HEK293 (cell line): ENCODE measurements around the gene CCDC92B.

Experiments used
- CTCF ChIA-PET: fragments of 350-600 bp; formaldehyde crosslinking; extraction: SDS; loops from one replicate; lab custom pipeline; 2021; ENCODE audit warnings: antibody characterized with exemption; lab: Yijun Ruan, JAX
- POLR2A ChIA-PET: fragments of 300-600 bp; formaldehyde crosslinking; extraction: SDS; loops from one replicate; lab custom pipeline; 2020; ENCODE audit warnings: antibody characterized with exemption, inconsistent platforms; lab: Yijun Ruan, JAX
- H3K27ac ChIP-seq: fragments of 200-500 bp; sonication (Bioruptor generic); 2 replicates; pipeline ENCODE4 v1.5.1; 2014; ENCODE audit warnings: low read depth, low read length, control low read depth, inconsistent platforms; ENCODE audit errors: extremely low read depth
- H3K36me3 ChIP-seq, 2 experiments: fragments of 200-500 bp in 1 of 2; sonication (Bioruptor generic) in 1 of 2; 1 replicate in 1 of 2; 2 replicates in 1 of 2; pipeline ENCODE4 v1.5.1; 2014 to 2017; ENCODE audit warnings: inconsistent platforms in 2 of 2, low read length in 2 of 2; ENCODE audit not compliant: control insufficient read depth in 2 of 2, insufficient read depth in 1 of 2
- H3K4me1 ChIP-seq: fragments of 200-500 bp; sonication (Bioruptor generic); 2 replicates; pipeline ENCODE4 v1.5.1; 2014; ENCODE audit warnings: mild to moderate bottlenecking, low read length, inconsistent platforms; ENCODE audit not compliant: control insufficient read depth, insufficient read depth
- H3K4me3 ChIP-seq: 2 replicates; pipeline ENCODE4 v1.5.1; 2011; ENCODE audit warnings: low read depth, mild to moderate bottlenecking, control low read depth, low read length, moderate library complexity
- H3K9me3 ChIP-seq: fragments of 200-500 bp; sonication (Bioruptor generic); 2 replicates; pipeline ENCODE4 v1.5.1; 2014; ENCODE audit warnings: low read depth, low read length, inconsistent platforms; ENCODE audit not compliant: control insufficient read depth, insufficient read depth
- EGR2 ChIP-seq: fragments of 450-650 bp; formaldehyde crosslinking; IDR thresholded peaks from 2 replicates; pipeline ENCODE4 v1.5.1; 2016; ENCODE audit warnings: low read depth, missing biosample characterization, missing genetic modification characterization
- KLF10 ChIP-seq: fragments of 450-650 bp; IDR thresholded peaks from 2 replicates; pipeline ENCODE4 v1.5.1; 2018; ENCODE audit warnings: missing biosample characterization, mild to moderate bottlenecking, missing genetic modification characterization
- KLF9 ChIP-seq: fragments of 450-650 bp; formaldehyde crosslinking; IDR thresholded peaks from 2 replicates; pipeline ENCODE4 v1.5.1; 2016; ENCODE audit warnings: missing biosample characterization, missing genetic modification characterization, low read depth
- PATZ1 ChIP-seq: fragments of 450-650 bp; formaldehyde crosslinking; IDR thresholded peaks from 2 replicates; pipeline ENCODE4 v1.5.1; 2016; ENCODE audit warnings: missing biosample characterization, missing genetic modification characterization
- PRDM6 ChIP-seq: fragments of 450-650 bp; formaldehyde crosslinking; IDR thresholded peaks from 2 replicates; pipeline ENCODE4 v1.5.1; 2017; ENCODE audit warnings: missing biosample characterization, missing genetic modification characterization
- REST ChIP-seq: fragments of 450-650 bp; formaldehyde crosslinking; IDR thresholded peaks from 2 replicates; pipeline ENCODE4 v1.5.1; 2016; ENCODE audit warnings: missing biosample characterization, missing genetic modification characterization
- ZBTB17 ChIP-seq: fragments of 450-650 bp; formaldehyde crosslinking; IDR thresholded peaks from 2 replicates; pipeline ENCODE4 v1.5.1; 2016; ENCODE audit warnings: missing biosample characterization, missing genetic modification characterization
- ZEB2 ChIP-seq: fragments of 450-650 bp; formaldehyde crosslinking; IDR thresholded peaks from 2 replicates; pipeline ENCODE4 v1.5.1; 2016; ENCODE audit warnings: missing biosample characterization, missing genetic modification characterization
- ZFP3 ChIP-seq: fragments of 450-650 bp; formaldehyde crosslinking; IDR thresholded peaks from 2 replicates; pipeline ENCODE4 v1.5.1; 2016; ENCODE audit warnings: low read depth, missing biosample characterization, missing genetic modification characterization
- ZFP41 ChIP-seq: fragments of 450-650 bp; formaldehyde crosslinking; IDR thresholded peaks from 2 replicates; pipeline ENCODE4 v1.5.1; 2016; ENCODE audit warnings: missing biosample characterization, missing genetic modification characterization, borderline replicate concordance
- ZNF140 ChIP-seq: fragments of 450-650 bp; formaldehyde crosslinking; IDR thresholded peaks from 2 replicates; pipeline ENCODE4 v1.5.1; 2016; ENCODE audit warnings: missing biosample characterization, missing genetic modification characterization
- ZNF175 ChIP-seq: fragments of 450-650 bp; formaldehyde crosslinking; IDR thresholded peaks from 2 replicates; pipeline ENCODE4 v1.5.1; 2016; ENCODE audit warnings: missing biosample characterization, missing genetic modification characterization
- ZNF18 ChIP-seq: fragments of 450-650 bp; formaldehyde crosslinking; IDR thresholded peaks from 2 replicates; pipeline ENCODE4 v1.5.1; 2016; ENCODE audit warnings: missing biosample characterization, missing genetic modification characterization
- ZNF221 ChIP-seq: fragments of 450-650 bp; formaldehyde crosslinking; IDR thresholded peaks from 2 replicates; pipeline ENCODE4 v1.5.1; 2017; ENCODE audit warnings: missing biosample characterization, missing genetic modification characterization, borderline replicate concordance
- ZNF239 ChIP-seq: fragments of 450-650 bp; formaldehyde crosslinking; IDR thresholded peaks from 2 replicates; pipeline ENCODE4 v1.5.1; 2016; ENCODE audit warnings: missing biosample characterization, missing genetic modification characterization
- ZNF391 ChIP-seq: fragments of 450-650 bp; formaldehyde crosslinking; IDR thresholded peaks from 2 replicates; pipeline ENCODE4 v1.5.1; 2016; ENCODE audit warnings: low read depth, missing biosample characterization, missing genetic modification characterization, borderline replicate concordance
- ZNF416 ChIP-seq: fragments of 450-650 bp; formaldehyde crosslinking; IDR thresholded peaks from 2 replicates; pipeline ENCODE4 v1.5.1; 2016; ENCODE audit warnings: missing biosample characterization, missing genetic modification characterization
- ZNF488 ChIP-seq: fragments of 450-650 bp; formaldehyde crosslinking; IDR thresholded peaks from 2 replicates; pipeline ENCODE4 v1.5.1; 2016; ENCODE audit warnings: missing biosample characterization, missing genetic modification characterization
- ZNF548 ChIP-seq: fragments of 450-650 bp; formaldehyde crosslinking; IDR thresholded peaks from 2 replicates; pipeline ENCODE4 v1.5.1; 2016; ENCODE audit warnings: missing biosample characterization, missing genetic modification characterization
- ZNF670 ChIP-seq: fragments of 450-650 bp; formaldehyde crosslinking; IDR thresholded peaks from 2 replicates; pipeline ENCODE4 v1.5.1; 2016; ENCODE audit warnings: missing biosample characterization, missing genetic modification characterization, low read depth
- ZNF692 ChIP-seq: fragments of 450-650 bp; formaldehyde crosslinking; IDR thresholded peaks from 2 replicates; pipeline ENCODE4 v1.5.1; 2016; ENCODE audit warnings: missing biosample characterization, missing genetic modification characterization
- ZNF768 ChIP-seq: fragments of 450-650 bp; formaldehyde crosslinking; IDR thresholded peaks from 2 replicates; pipeline ENCODE4 v1.5.1; 2018; ENCODE audit warnings: missing biosample characterization, mild to moderate bottlenecking, missing genetic modification characterization
- ZNF830 ChIP-seq: fragments of 450-650 bp; IDR thresholded peaks from 2 replicates; pipeline ENCODE4 v1.5.0; 2018; ENCODE audit warnings: missing biosample characterization, missing genetic modification characterization, low read depth, mild to moderate bottlenecking, moderate library complexity

Gene CCDC92B

GRCh38 chr17:2745317-2746037 is 4.0 kb downstream of the CCDC92B start:
- POLR2A ChIA-PET = no interaction called here

GRCh38 chr17:2737693-2738092 is 11.8 kb downstream of the CCDC92B start:
- Histone ChIP-seq H3K27ac (no peak overlapping the region), H3K4me3 (no peak overlapping the region), H3K9me3 (no peaks in the 10 kb centered on the region), H3K4me1 (no peaks in the 10 kb centered on the region)
- POLR2A ChIA-PET = no interaction called here
- TF ChIP-seq ZNF692 (tag by site-specific recombination) (no peak), PATZ1 (no peak), ZNF670 (tag by site-specific recombination) (no peak), ZNF830 (tag by site-specific recombination) (no peak), ZNF221 (no peak), ZEB2 (tag by site-specific recombination) (no peak), ZNF175 (no peak), ZFP3 (tag by site-specific recombination) (no peak), PRDM6 (no peak), ZFP41 (tag by site-specific recombination) (no peak), REST (tag by site-specific recombination) (no peak)
- TF ChIP-seq, all 188 proteins: peak for 0
- CTCF ChIA-PET = interaction anchor here (0.6 kb wide), 1 partner anchor 30 kb away, joined by 3 read pairs; no protein-coding TSS in a partner anchor
- no peaks in the 10 kb centered on the region for H3K36me3 ChIP-seq

More at GRCh38 chr17:2745317-2746037, 4.0 kb downstream of the CCDC92B start:
- Histone ChIP-seq H3K4me3 (no peak overlapping the region), H3K36me3 (no peaks in the 10 kb centered on the region), H3K4me1 (no peaks in the 10 kb centered on the region; the same call in 1 of the 2 replicates), H3K9me3 (no peaks in the 10 kb centered on the region), H3K27ac (no peak overlapping the region)
- CTCF ChIA-PET = interaction anchor here (0.7 kb wide), 1 partner anchor 1031 kb away, joined by 3 read pairs; no protein-coding TSS in a partner anchor
- TF ChIP-seq ZNF416 (no peak), ZNF768 (tag by site-specific recombination) (no peak), ZNF239 (no peak), ZFP3 (tag by site-specific recombination) (no peak), ZNF140 (tag by site-specific recombination) (no peak), ZNF391 (tag by site-specific recombination) (no peak), KLF10 (no peak), ZNF488 (tag by site-specific recombination) (no peak), ZBTB17 (no peak), KLF9 (no peak), ZNF548 (tag by site-specific recombination) (no peak), ZNF18 (tag by site-specific recombination) (no peak), EGR2 (tag by site-specific recombination) (no peak)
